Skeletal muscle tissue (tissue), 5 donors: ENCODE measurements around the gene MUSTN1. TPM values are rescaled to one million over a fixed set of nuclear protein-coding genes. Genes with fewer than 3 reads are reported as not detected.

ENCODE experiments used
- H3K27ac ChIP-seq: one replicate; pipeline ENCODE4 v1.7.0; 2013; ENCODE audit warnings: mild to moderate bottlenecking, low read depth, low read length, inconsistent platforms
- H3K27me3 ChIP-seq, 3 donors: one replicate each; pipeline ENCODE4 v1.7.0; 2013; ENCODE audit warnings: low read length in 3 of 3; ENCODE audit not compliant: control insufficient read depth in 3 of 3, insufficient read depth in 3 of 3
- H3K36me3 ChIP-seq, 3 donors: one replicate each; pipeline ENCODE4 v1.7.0; 2013; ENCODE audit warnings: low read length in 3 of 3; ENCODE audit not compliant: control insufficient read depth in 3 of 3, insufficient read depth in 3 of 3
- H3K4me1 ChIP-seq, 3 donors: one replicate each; pipeline ENCODE4 v1.7.0; 2013; ENCODE audit warnings: low read length in 3 of 3, mild to moderate bottlenecking in 3 of 3; ENCODE audit not compliant: control insufficient read depth in 3 of 3, insufficient read depth in 3 of 3
- H3K4me3 ChIP-seq, 3 donors: one replicate each; pipeline ENCODE4 v1.7.0; 2013; ENCODE audit warnings: low read length in 3 of 3
- H3K9ac ChIP-seq, 3 donors: one replicate each; pipeline ENCODE4 v1.7.0; 2013; ENCODE audit warnings: low read length in 3 of 3, mild to moderate bottlenecking in 3 of 3, moderate library complexity in 2 of 3, low read depth in 1 of 3
- H3K9me3 ChIP-seq, 3 donors: one replicate each; pipeline ENCODE4 v1.7.0; 2013; ENCODE audit warnings: low read length in 3 of 3; ENCODE audit not compliant: control insufficient read depth in 3 of 3
- small RNA-seq: library from RNA; depleted of rRNA; stranded (forward); fragments of <200 nt; gene quantifications from one replicate; pipeline ENCODE3, GENCODE V24; 2014
- total RNA-seq: library from RNA; depleted of rRNA; stranded (reverse); fragments of >200 nt; gene quantifications from one replicate; pipeline ENCODE4 v1.2.3, GENCODE V29; 2014
- donor health status: Osteomylitis.

MUSTN1 gene
- total RNA-seq, 1 donor from 2014 or later: 35.5 TPM

GRCh38 chr3:52784021-52784621, 50.7 kb downstream of the MUSTN1 start:
- Histone ChIP-seq H3K9ac (no peak overlapping the region), H3K4me3 (no peak overlapping the region), H3K4me1 (peaks cover 0 to 4% (median 0%) of the 10 kb centered on the region in 3 donors), H3K27ac (no peak overlapping the region), H3K27me3 (peaks cover 0 to 10% (median 10%) of the 10 kb centered on the region in 3 donors), H3K36me3 (no peaks in the 10 kb centered on the region), H3K9me3 (no peaks in the 10 kb centered on the region)

DNA sequence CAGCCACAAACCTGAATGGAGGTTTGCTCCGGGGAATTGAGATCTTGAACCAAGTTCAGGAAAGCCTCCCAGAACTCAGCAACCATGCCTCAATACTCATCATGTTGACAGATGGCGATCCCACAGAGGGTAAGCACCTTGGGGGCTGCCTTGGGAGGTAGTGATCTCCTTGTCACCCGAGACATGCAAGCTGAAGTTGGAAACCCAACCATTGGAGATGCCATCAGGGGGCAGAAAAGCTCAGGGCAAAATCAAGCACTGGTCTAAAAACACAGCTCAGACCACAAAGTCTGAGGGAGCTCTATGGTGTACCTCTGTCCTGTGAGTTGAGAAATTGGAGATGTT, 51.6 kb downstream of the MUSTN1 start:
- no peak overlapping the region for H3K4me3 ChIP-seq
- no peak overlapping the region for H3K9ac ChIP-seq
- H3K9me3 ChIP-seq: no peaks in the 10 kb centered on the region
- H3K4me1 ChIP-seq: peaks cover 0 to 4% (median 0%) of the 10 kb centered on the region in 3 donors
- H3K27me3 ChIP-seq: peaks cover 0 to 10% (median 10%) of the 10 kb centered on the region in 3 donors
- no peak overlapping the region for H3K27ac ChIP-seq
- H3K36me3 ChIP-seq: no peaks in the 10 kb centered on the region

Small RNA genes within 50 kb of the gene (small RNA-seq; reads per million reads assigned to genes)
- gene MIR8064 (not detected), gene MUSTN1 (not detected)

Other genes starting within 250 kb of the MUSTN1 start
- gene PBRM1, start 149.1 kb downstream of the MUSTN1 start, total RNA-seq: 62.6 TPM
- gene GNL3, start 149.0 kb downstream of the MUSTN1 start, total RNA-seq: 45.4 TPM
- gene GLT8D1, start 129.2 kb downstream of the MUSTN1 start, total RNA-seq: 61.1 TPM
- 43.3 TPM for gene SPCS1, start 128.9 kb downstream of the MUSTN1 start, total RNA-seq
- gene NEK4, start 64.1 kb downstream of the MUSTN1 start, total RNA-seq: 11.5 TPM
- under 0.01 TPM for gene ITIH1, start 57.4 kb downstream of the MUSTN1 start, total RNA-seq
- 2.1 TPM for gene ITIH3, start 40.2 kb downstream of the MUSTN1 start, total RNA-seq
- gene ITIH4, start 4.3 kb downstream of the MUSTN1 start, total RNA-seq: 4.2 TPM
- gene STIMATE, start 62.5 kb upstream of the MUSTN1 start, total RNA-seq: 8.9 TPM
- 11.0 TPM for gene SFMBT1, start 211.1 kb upstream of the MUSTN1 start, total RNA-seq